Fibroblast of the aortic adventitia (primary cell): ENCODE results near the gene MRPS6. TPM values are rescaled to one million over a fixed set of nuclear protein-coding genes. Genes with fewer than 3 reads are reported as not detected.

Source experiments
- DNase-seq: peaks from one replicate; pipeline ENCODE4 v3.0.0-alpha.2; 2010; ENCODE audit warnings: low read depth
- H3K4me3 ChIP-seq: 2 replicates; pipeline ENCODE4 v1.5.1; 2011; ENCODE audit warnings: low read depth, mild to moderate bottlenecking, control low read depth, low read length, moderate library complexity
- CTCF ChIP-seq: IDR thresholded peaks from 2 replicates; pipeline ENCODE4 v1.5.1; 2011; ENCODE audit warnings: mild to moderate bottlenecking, low read length, control low read depth, inconsistent platforms; ENCODE audit not compliant: insufficient read depth
- total RNA-seq: library from RNA; depleted of rRNA; stranded (reverse); fragments of >200 nt; gene quantifications from 2 replicates; pipeline ENCODE4 v1.2.3, GENCODE V29; 2012; ENCODE audit warnings: low replicate concordance

MRPS6 gene
- total RNA-seq, 1 donor, result 78.1 TPM

GRCh38 chr21:34166468-34166867 lies 93.1 kb downstream of the MRPS6 start:
- no peak for TF ChIP-seq CTCF
- no peak overlapping the region for H3K4me3 ChIP-seq
- DNase-seq, result no peak

GRCh38 chr21:34170886-34171285 lies 97.5 kb downstream of the MRPS6 start:
- H3K4me3 ChIP-seq, result no peak overlapping the region
- no peak for TF ChIP-seq CTCF
- no peak for DNase-seq

GRCh38 chr21:34174470-34174869 lies 101.1 kb downstream of the MRPS6 start:
- TF ChIP-seq CTCF, result no peak
- DNase-seq, result no peak
- no peak overlapping the region for H3K4me3 ChIP-seq

- no peak for TF ChIP-seq CTCF
- no peak overlapping the region for H3K4me3 ChIP-seq
- no peak for DNase-seq
Observed at GRCh38 chr21:34176448-34176847, 103.1 kb downstream of the MRPS6 start.

- no peak for DNase-seq
- H3K4me3 ChIP-seq, result no peak overlapping the region
- no peak for TF ChIP-seq CTCF
Observed at GRCh38 chr21:34177919-34178567, 104.7 kb downstream of the MRPS6 start.

GRCh38 chr21:34179204-34179935 lies 106.0 kb downstream of the MRPS6 start:
- no peak for DNase-seq
- TF ChIP-seq CTCF, result no peak
- no peak overlapping the region for H3K4me3 ChIP-seq
